Activated naive CD8-positive, alpha-beta T cell treated with anti-CD3 and anti-CD28 coated beads for 36 hours (primary cell): Measurements from ENCODE around the gene TOX2. TPM values are rescaled to one million over a fixed set of nuclear protein-coding genes. Genes with fewer than 3 reads are reported as not detected.

Experiments used
- DNase-seq: peaks from one replicate; pipeline ENCODE4 v3.0.0; 2021
- H3K27ac Mint-ChIP-seq: one replicate; pipeline ENCODE4 v1.8.0; 2022; ENCODE audit warnings: mild to moderate bottlenecking, moderate library complexity, mixed read lengths
- H3K27me3 Mint-ChIP-seq: one replicate; pipeline ENCODE4 v1.8.0; 2022; ENCODE audit warnings: mild to moderate bottlenecking, mixed read lengths
- H3K36me3 Mint-ChIP-seq: one replicate; pipeline ENCODE4 v1.8.0; 2021; ENCODE audit warnings: mild to moderate bottlenecking, mixed read lengths
- H3K4me1 Mint-ChIP-seq: one replicate; pipeline ENCODE4 v1.8.0; 2021; ENCODE audit warnings: mixed read lengths
- H3K4me3 Mint-ChIP-seq: one replicate; pipeline ENCODE4 v1.8.0; 2022; ENCODE audit warnings: mild to moderate bottlenecking, moderate library complexity, mixed read lengths
- H3K9me3 Mint-ChIP-seq: one replicate; pipeline ENCODE4 v1.8.0; 2022; ENCODE audit warnings: mixed read lengths
- total RNA-seq, 2 experiments: library from RNA; stranded (reverse); gene quantifications; one replicate each; pipeline ENCODE4 v1.2.3, GENCODE V29; 2021

Gene TOX2
- total RNA-seq, 2 experiments from 2014 or later, result 0.45 to 0.52 TPM

DNA sequence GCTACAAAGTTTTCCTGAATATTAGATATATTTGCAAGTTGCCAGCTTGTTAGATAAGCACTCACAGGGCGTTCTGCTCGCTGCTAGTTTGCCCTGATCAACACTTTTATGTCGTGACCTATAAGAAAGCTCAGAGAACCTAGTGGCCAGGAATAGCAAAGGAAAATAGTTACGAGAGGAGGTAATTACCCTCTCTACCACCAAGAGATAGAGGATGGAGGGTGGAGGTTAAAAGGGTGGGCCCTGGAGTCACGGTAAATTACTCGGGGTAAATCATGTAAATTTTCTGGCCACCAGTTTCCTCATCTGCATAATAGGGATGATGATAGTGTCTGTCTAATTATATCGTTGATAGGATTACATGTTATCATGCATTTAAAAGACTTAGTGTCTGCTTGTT is 185.2 kb downstream of the TOX2 start:
- peaks cover 11% of the 10 kb centered on the region for H3K9me3 Mint-ChIP-seq
- no peak overlapping the region for H3K4me3 Mint-ChIP-seq
- DNase-seq, result no peak
- H3K36me3 Mint-ChIP-seq, result no peaks in the 10 kb centered on the region
- H3K4me1 Mint-ChIP-seq, result no peaks in the 10 kb centered on the region
- no peak overlapping the region for H3K27ac Mint-ChIP-seq
- peaks cover 33% of the 10 kb centered on the region for H3K27me3 Mint-ChIP-seq

GRCh38 chr20:44102582-44102981 is 187.9 kb downstream of the TOX2 start:
- Mint-ChIP-seq H3K36me3 (no peaks in the 10 kb centered on the region), H3K27ac (no peak overlapping the region), H3K9me3 (peaks cover 20% of the 10 kb centered on the region), H3K4me1 (no peaks in the 10 kb centered on the region), H3K4me3 (no peak overlapping the region), H3K27me3 (peaks cover 49% of the 10 kb centered on the region)
- DNase-seq, result no peak

- H3K9me3 Mint-ChIP-seq, result peaks cover 30% of the 10 kb centered on the region
- H3K4me3 Mint-ChIP-seq, result no peak overlapping the region
- H3K4me1 Mint-ChIP-seq, result no peaks in the 10 kb centered on the region
- H3K36me3 Mint-ChIP-seq, result no peaks in the 10 kb centered on the region
- no peak overlapping the region for H3K27ac Mint-ChIP-seq
- H3K27me3 Mint-ChIP-seq, result peaks cover 64% of the 10 kb centered on the region
- no peak for DNase-seq
Observed at GRCh38 chr20:44104798-44105517, 190.3 kb downstream of the TOX2 start.

- H3K4me3 Mint-ChIP-seq, result no peak overlapping the region
- H3K27ac Mint-ChIP-seq, result no peak overlapping the region
- H3K4me1 Mint-ChIP-seq, result no peaks in the 10 kb centered on the region
- H3K27me3 Mint-ChIP-seq, result peaks cover 59% of the 10 kb centered on the region
- DNase-seq, result no peak
- no peaks in the 10 kb centered on the region for H3K36me3 Mint-ChIP-seq
- H3K9me3 Mint-ChIP-seq, result peaks cover 24% of the 10 kb centered on the region
Observed at GRCh38 chr20:44106615-44107014, 192.0 kb downstream of the TOX2 start.

GRCh38 chr20:44109951-44110361 is 195.3 kb downstream of the TOX2 start:
- H3K27me3 Mint-ChIP-seq, result peaks cover 42% of the 10 kb centered on the region
- H3K36me3 Mint-ChIP-seq, result no peaks in the 10 kb centered on the region
- peaks cover 19% of the 10 kb centered on the region for H3K9me3 Mint-ChIP-seq
- H3K27ac Mint-ChIP-seq, result no peak overlapping the region
- no peaks in the 10 kb centered on the region for H3K4me1 Mint-ChIP-seq
- no peak overlapping the region for H3K4me3 Mint-ChIP-seq
- no peak for DNase-seq

GRCh38 chr20:44110816-44111568 is 196.3 kb downstream of the TOX2 start:
- no peak for DNase-seq
- Mint-ChIP-seq H3K4me3 (no peak overlapping the region), H3K4me1 (no peaks in the 10 kb centered on the region), H3K9me3 (peaks cover 19% of the 10 kb centered on the region), H3K27ac (no peak overlapping the region), H3K27me3 (peaks cover 41% of the 10 kb centered on the region), H3K36me3 (no peaks in the 10 kb centered on the region)

GRCh38 chr20:44111712-44112335 is 197.2 kb downstream of the TOX2 start:
- Mint-ChIP-seq H3K27ac (no peak overlapping the region), H3K4me3 (no peak overlapping the region), H3K4me1 (peaks cover 2% of the 10 kb centered on the region), H3K27me3 (peaks cover 48% of the 10 kb centered on the region), H3K9me3 (peaks cover 18% of the 10 kb centered on the region), H3K36me3 (no peaks in the 10 kb centered on the region)
- DNase-seq, result no peak

DNA sequence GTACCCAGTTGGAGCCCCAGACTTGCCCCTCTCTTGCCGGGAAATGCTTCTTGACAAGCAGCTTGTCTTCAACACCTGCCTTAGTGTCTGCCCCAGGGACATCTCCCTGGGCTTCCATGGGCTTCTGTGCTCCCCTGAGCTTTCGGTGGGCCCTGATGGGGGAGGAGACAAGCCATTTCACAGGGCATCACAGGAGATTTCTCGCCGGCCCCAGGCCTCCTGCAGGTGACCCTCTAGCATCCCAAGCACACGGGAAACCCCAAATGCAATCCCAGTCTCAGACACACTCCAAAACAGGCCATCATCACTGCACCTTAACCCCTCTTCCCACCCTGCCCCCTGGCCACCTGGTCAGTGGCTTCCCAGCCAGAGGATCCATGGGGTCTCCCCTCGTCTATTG is 197.8 kb downstream of the TOX2 start:
- Mint-ChIP-seq H3K4me1 (peaks cover 2% of the 10 kb centered on the region), H3K27ac (no peak overlapping the region), H3K36me3 (no peaks in the 10 kb centered on the region), H3K4me3 (no peak overlapping the region), H3K9me3 (peaks cover 12% of the 10 kb centered on the region), H3K27me3 (peaks cover 47% of the 10 kb centered on the region)
- no peak for DNase-seq

DNA sequence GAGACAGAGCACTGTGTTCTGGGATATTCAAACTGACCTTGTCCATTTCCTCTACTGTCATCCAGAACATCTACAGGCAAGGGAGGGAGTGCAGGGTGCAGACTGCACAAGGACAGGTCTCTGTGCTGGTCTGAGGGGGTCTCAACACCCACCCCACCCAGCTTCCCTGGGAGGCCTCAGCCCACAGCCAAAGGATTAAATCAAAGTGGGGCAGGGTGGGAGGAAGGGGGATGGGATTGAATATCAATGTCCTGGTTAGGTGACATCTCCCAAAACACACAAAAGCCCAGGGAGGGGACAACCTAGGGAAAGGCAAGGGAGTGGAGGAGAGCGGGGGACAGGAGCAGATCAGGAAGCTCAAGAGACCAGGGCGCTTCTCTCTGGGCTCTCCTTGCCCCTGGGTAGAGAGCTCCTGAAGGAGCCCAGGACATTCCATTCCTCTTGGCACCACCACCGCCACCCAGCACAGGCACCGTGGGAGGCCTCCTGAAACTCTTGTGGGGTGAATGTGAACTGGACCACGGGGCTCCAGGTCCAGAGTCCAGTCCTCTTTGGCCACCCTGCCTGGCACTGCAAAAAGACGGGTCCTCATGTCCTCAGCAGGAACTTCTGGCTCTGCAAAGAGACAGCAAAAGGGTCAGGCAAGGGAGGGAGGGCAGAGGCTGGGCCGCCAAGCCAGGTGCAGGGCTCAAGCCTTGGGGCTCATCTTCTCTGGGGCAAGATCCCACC is 198.4 kb downstream of the TOX2 start:
- Mint-ChIP-seq H3K4me3 (no peak overlapping the region), H3K27ac (no peak overlapping the region), H3K36me3 (no peaks in the 10 kb centered on the region), H3K9me3 (peaks cover 6% of the 10 kb centered on the region), H3K27me3 (peaks cover 51% of the 10 kb centered on the region), H3K4me1 (peaks cover 2% of the 10 kb centered on the region)
- no peak for DNase-seq

- Mint-ChIP-seq H3K9me3 (peaks cover under 1% of the 10 kb centered on the region), H3K27ac (no peak overlapping the region), H3K36me3 (no peaks in the 10 kb centered on the region), H3K4me1 (peaks cover 2% of the 10 kb centered on the region), H3K27me3 (peaks cover 50% of the 10 kb centered on the region), H3K4me3 (no peak overlapping the region)
- DNase-seq, result no peak
Observed at GRCh38 chr20:44113618-44114376, 199.1 kb downstream of the TOX2 start.

DNA sequence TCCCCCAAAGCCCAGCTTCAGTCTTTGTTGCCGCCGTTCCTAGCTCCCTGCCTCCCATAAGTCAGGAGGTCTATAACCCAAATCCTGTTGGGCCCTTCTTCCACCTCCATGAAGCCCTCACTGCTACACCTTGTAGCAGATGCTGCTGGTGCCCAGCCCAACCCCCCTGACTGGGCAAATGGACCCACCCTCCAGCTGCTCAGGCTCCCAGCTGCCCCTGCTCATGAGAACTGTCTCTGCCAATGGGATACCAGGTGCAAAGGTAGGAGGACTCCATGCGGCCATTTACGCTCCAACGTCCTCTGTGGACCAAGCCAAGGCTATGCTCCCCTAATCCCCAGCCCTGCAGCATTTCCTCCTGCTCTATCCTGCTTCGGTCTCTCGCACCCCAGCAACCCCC is 200.5 kb downstream of the TOX2 start:
- H3K4me1 Mint-ChIP-seq, result peaks cover 2% of the 10 kb centered on the region
- H3K27me3 Mint-ChIP-seq, result peaks cover 36% of the 10 kb centered on the region
- no peak overlapping the region for H3K27ac Mint-ChIP-seq
- no peak for DNase-seq
- no peaks in the 10 kb centered on the region for H3K36me3 Mint-ChIP-seq
- H3K9me3 Mint-ChIP-seq, result no peaks in the 10 kb centered on the region
- no peak overlapping the region for H3K4me3 Mint-ChIP-seq

DNA sequence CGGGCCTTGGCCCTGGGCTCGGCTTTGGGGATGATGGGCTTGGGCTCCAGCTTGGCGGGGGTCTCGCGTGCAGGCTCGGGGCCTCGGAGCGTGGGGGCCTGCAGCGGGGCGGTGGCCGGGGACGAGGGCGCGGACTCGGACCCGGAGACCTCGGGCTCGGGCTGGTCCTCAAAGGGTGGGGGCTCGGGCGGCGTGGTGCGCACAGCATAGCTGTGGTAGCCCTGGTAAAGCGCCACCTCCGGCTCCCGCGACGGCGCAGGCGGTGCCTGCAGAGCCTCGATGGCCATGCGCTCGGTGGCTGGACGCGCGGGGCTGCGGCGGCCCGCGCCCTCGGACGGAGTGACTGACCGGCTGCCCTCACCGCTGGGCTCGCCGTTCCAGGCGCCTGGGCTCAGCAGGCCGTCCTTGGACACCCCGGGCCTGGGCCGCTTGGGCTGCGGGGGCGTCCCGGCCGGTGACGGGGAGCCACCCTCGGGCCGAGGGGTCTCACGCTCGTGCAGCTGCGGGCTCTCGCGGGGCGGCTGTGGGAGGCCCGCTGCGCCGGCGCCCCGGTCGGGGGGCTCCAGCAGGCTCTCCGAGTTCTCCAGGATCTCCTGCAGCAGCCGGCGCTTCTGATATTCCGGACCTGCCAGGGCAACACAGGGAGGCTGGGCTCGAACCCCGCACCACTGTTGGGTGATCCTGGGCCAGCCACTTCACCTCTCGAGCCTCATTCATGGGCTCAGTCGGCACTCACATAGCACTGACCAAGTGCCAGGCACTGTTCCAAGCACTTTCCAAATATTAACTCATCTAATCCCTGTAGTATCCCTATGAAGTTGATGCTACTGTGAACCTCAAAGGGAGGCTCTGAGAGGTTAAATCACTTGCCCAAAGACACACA is 201.4 kb downstream of the TOX2 start:
- Mint-ChIP-seq H3K9me3 (no peaks in the 10 kb centered on the region), H3K4me3 (no peak overlapping the region), H3K36me3 (no peaks in the 10 kb centered on the region), H3K4me1 (peaks cover 2% of the 10 kb centered on the region), H3K27me3 (peaks cover 33% of the 10 kb centered on the region), H3K27ac (no peak overlapping the region)
- no peak for DNase-seq

DNA sequence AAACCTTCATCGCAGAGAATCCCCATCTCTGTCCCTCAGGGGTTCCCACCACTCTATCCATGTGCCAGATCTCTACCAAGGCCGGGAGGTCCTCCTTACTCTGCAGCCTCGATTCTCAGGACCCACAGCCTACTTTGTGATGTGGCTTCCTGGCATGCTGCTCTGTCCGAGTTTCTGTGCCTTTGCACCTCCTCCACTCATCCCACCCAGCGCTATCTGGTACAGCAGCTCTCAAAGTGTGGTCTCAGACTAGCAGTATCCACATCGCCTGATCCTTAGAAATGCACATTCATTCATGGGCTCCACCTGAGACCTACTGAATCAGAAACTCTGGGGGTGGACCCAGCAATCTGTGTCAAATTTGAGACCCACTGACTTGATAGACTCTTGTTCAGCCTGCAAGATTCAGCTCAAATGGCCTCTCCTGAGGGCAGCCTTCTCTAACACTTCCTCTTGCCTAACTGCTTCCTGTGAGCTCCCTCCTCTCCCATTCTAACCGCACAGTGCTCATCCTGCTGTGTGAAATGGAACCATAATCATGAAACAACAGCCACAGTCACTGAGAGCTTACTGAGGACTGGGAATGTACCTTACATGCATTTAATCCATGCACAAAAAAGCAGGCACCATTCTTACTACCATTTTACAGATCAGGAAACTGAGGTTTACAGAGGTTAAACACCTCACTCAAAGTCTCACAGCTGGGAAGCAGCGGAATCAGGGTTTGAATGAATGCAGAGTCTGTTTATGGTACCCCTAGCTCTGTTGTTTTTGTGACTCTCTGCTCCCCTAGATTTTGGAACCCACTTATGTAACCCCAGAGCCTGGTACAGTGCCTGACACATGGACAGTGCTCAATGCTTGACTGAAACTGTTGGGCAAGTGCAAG is 202.9 kb downstream of the TOX2 start:
- Mint-ChIP-seq H3K4me3 (no peak overlapping the region), H3K36me3 (no peaks in the 10 kb centered on the region), H3K27me3 (peaks cover 41% of the 10 kb centered on the region), H3K4me1 (peaks cover 2% of the 10 kb centered on the region), H3K27ac (no peak overlapping the region), H3K9me3 (no peaks in the 10 kb centered on the region)
- DNase-seq, result no peak
